ENCODE data around the gene FAM228B.
"Not testable (repeated sequence)": the region's sequence is repeated elsewhere in the genome, so short reads cannot be mapped to it uniquely, and the experiment has no call there.

DNA sequence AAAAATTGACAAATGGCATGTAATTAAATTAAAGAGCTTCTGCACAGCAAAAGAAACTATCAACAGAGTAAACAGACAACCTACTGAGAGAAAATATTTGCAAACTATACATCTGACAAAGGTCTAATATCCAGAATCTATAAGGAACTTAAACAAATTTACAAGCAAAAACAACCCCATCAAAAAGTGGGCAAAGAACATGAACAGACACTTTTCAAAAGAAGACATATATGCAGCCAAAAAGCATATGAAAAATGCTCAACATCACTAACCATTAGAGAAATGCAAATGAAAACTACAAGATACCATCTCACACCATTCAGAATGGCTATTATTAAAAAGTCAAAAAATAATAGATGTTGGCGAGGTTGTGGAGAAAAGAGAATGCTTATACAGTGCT is 13.8 kb upstream of the FAM228B start:
- TF ChIP-seq EZH2 (IDR thresholded peaks at IDR 0.05; ENCODE audit: low read depth); CTCF (conservative IDR thresholded peaks at IDR 0.05): not testable (repeated sequence)

All from PC-9 (cell line).